GM23248 (cell line): ENCODE data around the gene PREB.

Experiments used
- EZH2 ChIP-seq: fragments of 200-600 bp; sonication (generic); IDR thresholded peaks from 2 replicates; pipeline ENCODE4 v1.6.1; 2018; ENCODE audit warnings: antibody characterized with exemption, mild to moderate bottlenecking; ENCODE audit not compliant: insufficient read depth, poor library complexity, severe bottlenecking
- EZH2phosphoT487 ChIP-seq: fragments of 200-600 bp; sonication (generic); IDR thresholded peaks from 2 replicates; pipeline ENCODE4 v1.6.1; 2018; ENCODE audit warnings: antibody characterized with exemption, moderate library complexity, mild to moderate bottlenecking, low read depth; ENCODE audit not compliant: insufficient read depth

DNA sequence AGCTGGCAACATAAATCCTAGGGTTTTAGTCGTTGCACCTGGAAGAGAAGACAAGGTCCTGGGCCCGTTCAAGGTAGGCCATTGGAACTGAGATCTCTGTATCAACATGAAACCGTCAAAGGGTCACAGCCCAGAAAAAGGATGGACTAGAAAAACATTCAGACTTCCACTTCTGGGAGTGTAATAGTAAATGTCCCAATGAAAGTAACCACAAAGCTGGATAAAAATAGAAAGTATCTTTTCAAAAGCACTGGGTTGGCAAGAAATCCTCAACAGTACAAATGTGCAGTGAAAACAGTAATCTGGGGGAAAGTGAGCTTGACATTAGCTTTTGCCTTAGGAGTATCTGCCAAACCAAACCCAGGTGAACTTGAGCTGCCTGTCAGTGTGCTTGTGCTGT lies 28.5 kb downstream of the PREB start:
- TF ChIP-seq EZH2: no peak
- no peak for TF ChIP-seq EZH2phosphoT487
